ENCODE measurements around the gene TNP1. TPM values are rescaled to one million over a fixed set of nuclear protein-coding genes. Genes with fewer than 3 reads are reported as not detected.

The TNP1 gene
- total and polyA plus RNA-seq, 9 donors: not detected

GRCh38 chr2:216842636-216843035, 17.2 kb downstream of the TNP1 start:
- WGBS, 3 donors: 51 to 63% (median 57%) methylated on average over 10 of the region's 10 CpGs
- no peak for TF ChIP-seq POLR2A (IDR thresholded peaks at IDR 0.05)
- TF ChIP-seq, protein P1, sequence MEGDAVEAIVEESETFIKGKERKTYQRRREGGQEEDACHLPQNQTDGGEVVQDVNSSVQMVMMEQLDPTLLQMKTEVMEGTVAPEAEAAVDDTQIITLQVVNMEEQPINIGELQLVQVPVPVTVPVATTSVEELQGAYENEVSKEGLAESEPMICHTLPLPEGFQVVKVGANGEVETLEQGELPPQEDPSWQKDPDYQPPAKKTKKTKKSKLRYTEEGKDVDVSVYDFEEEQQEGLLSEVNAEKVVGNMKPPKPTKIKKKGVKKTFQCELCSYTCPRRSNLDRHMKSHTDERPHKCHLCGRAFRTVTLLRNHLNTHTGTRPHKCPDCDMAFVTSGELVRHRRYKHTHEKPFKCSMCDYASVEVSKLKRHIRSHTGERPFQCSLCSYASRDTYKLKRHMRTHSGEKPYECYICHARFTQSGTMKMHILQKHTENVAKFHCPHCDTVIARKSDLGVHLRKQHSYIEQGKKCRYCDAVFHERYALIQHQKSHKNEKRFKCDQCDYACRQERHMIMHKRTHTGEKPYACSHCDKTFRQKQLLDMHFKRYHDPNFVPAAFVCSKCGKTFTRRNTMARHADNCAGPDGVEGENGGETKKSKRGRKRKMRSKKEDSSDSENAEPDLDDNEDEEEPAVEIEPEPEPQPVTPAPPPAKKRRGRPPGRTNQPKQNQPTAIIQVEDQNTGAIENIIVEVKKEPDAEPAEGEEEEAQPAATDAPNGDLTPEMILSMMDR (IDR thresholded peaks at IDR 0.05): no peak
- no peak for TF ChIP-seq EP300 (IDR thresholded peaks at IDR 0.05)
- H3K36me3 ChIP-seq: no peaks in the 10 kb centered on the region
- H3K27me3 ChIP-seq: no peaks in the 10 kb centered on the region
- intact Hi-C loops (cut with DNase I): no loop called here
- H3K27ac ChIP-seq: no peak overlapping the region
- H3K9me3 ChIP-seq: no peaks in the 10 kb centered on the region
- H3K4me1 ChIP-seq (ENCODE audit: insufficient read depth): peaks cover 4% of the 10 kb centered on the region
- DNase-seq: peak in 4 of 5 donors; percentile 56 to 71 (median 68)
- no peak overlapping the region for H3K4me3 ChIP-seq

DNA sequence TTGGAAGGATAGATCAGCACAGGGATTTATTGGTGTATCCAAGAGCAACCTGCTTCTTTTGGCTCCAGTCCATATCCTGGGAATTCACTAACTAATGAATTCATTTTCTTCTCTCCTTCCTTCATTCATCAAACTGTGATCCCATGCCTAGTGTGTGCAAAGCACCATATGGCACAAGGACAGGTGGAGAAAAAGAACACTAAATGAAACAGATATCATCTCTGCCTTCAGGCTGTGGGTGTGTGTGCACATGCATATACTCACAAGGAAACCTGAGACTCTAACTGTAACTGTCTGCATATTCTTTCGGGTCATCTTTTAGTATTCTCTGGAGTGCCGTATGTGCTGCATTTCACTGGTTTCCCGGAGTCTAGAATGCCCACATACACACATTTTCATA, 20.2 kb downstream of the TNP1 start:
- 89 to 95% (median 93%) methylated on average over 3 of the region's 3 CpGs for whole genome bisulfite sequencing, 3 donors

GRCh38 chr2:216838151-216838550, 21.7 kb downstream of the TNP1 start:
- Histone ChIP-seq H3K4me1 (ENCODE audit: insufficient read depth) (peaks cover 4% of the 10 kb centered on the region), H3K27ac (no peak overlapping the region), H3K4me3 (no peak overlapping the region), H3K36me3 (no peaks in the 10 kb centered on the region), H3K27me3 (no peaks in the 10 kb centered on the region), H3K9me3 (no peaks in the 10 kb centered on the region)
- 32 to 42% (median 42%) methylated on average over 5 of the region's 5 CpGs for WGBS, 3 donors
- intact Hi-C loops (cut with DNase I): no loop called here
- TF ChIP-seq, protein P1 (IDR thresholded peaks at IDR 0.05): no peak
- TF ChIP-seq EP300 (IDR thresholded peaks at IDR 0.05): no peak
- TF ChIP-seq POLR2A (IDR thresholded peaks at IDR 0.05): no peak
- DNase-seq: no peak

More for the DNA sequence above, 20.2 kb downstream of the TNP1 start:
- H3K4me3 ChIP-seq: no peak overlapping the region
- H3K4me1 ChIP-seq (ENCODE audit: insufficient read depth): peaks cover 4% of the 10 kb centered on the region
- no peaks in the 10 kb centered on the region for H3K27me3 ChIP-seq
- intact Hi-C loops (cut with DNase I): no loop called here
- no peak for TF ChIP-seq EP300 (IDR thresholded peaks at IDR 0.05)
- TF ChIP-seq, protein P1 (IDR thresholded peaks at IDR 0.05): no peak
- TF ChIP-seq POLR2A (IDR thresholded peaks at IDR 0.05): no peak
- no peaks in the 10 kb centered on the region for H3K9me3 ChIP-seq
- no peak for DNase-seq
- no peak overlapping the region for H3K27ac ChIP-seq
- no peaks in the 10 kb centered on the region for H3K36me3 ChIP-seq

DNA sequence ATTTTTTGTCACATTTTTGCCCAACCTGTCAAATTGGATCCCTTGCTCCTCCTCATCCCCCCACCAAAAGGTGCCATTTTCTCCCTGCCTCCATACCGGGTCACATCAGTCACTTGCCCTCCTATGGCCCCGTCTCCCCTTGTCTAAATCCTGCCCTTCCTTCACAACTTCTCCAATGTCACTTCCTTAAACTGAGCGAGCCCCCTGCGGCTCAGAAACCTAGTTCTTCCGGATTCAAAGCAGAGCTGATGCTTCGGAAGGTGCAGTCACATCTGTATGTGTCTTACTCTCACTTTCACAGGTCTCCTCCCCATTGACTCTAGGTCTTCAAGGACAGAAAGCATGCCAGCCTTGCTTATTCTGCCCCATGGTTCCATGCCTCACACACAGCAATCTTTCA, 22.1 kb downstream of the TNP1 start:
- TF ChIP-seq POLR2A (IDR thresholded peaks at IDR 0.05) (no peak), EP300 (IDR thresholded peaks at IDR 0.05) (no peak)
- TF ChIP-seq, protein P1 (IDR thresholded peaks at IDR 0.05): no peak
- Histone ChIP-seq H3K27ac (no peak overlapping the region), H3K9me3 (no peaks in the 10 kb centered on the region), H3K4me3 (no peak overlapping the region), H3K27me3 (no peaks in the 10 kb centered on the region), H3K4me1 (ENCODE audit: insufficient read depth) (peaks cover 4% of the 10 kb centered on the region), H3K36me3 (no peaks in the 10 kb centered on the region)
- 94 to 96% (median 95%) methylated on average over 6 of the region's 6 CpGs for WGBS, 3 donors
- no peak for DNase-seq
- intact Hi-C loops (cut with DNase I): no loop called here

All from ovary (tissue), 9 donors.